Muscle of leg (tissue), 16 donors: ENCODE data around the gene ZDHHC4. TPM values are rescaled to one million over a fixed set of nuclear protein-coding genes. Genes with fewer than 3 reads are reported as not detected.
A peak's percentile ranks its signal among the peaks of the same experiment; 100 is the strongest.

Experiments
- DNase-seq: peaks from one replicate; pipeline ENCODE4 v3.0.0; 2013
- H3K27ac ChIP-seq: one replicate; pipeline ENCODE4 v1.5.1; 2013; ENCODE audit warnings: mild to moderate bottlenecking, low read length, control low read depth
- H3K27me3 ChIP-seq: one replicate; pipeline ENCODE4 v1.6.1; 2013; ENCODE audit warnings: low read length; ENCODE audit not compliant: control insufficient read depth, insufficient read depth
- H3K36me3 ChIP-seq: one replicate; pipeline ENCODE4 v1.6.1; 2013; ENCODE audit warnings: low read length; ENCODE audit not compliant: control insufficient read depth, insufficient read depth
- H3K4me1 ChIP-seq: one replicate; pipeline ENCODE4 v1.6.1; 2013; ENCODE audit warnings: low read length; ENCODE audit not compliant: control insufficient read depth, insufficient read depth
- H3K4me3 ChIP-seq: one replicate; pipeline ENCODE4 v1.5.1; 2013; ENCODE audit warnings: low read length, control low read depth
- H3K9me3 ChIP-seq: replicated peaks from 2 replicates; pipeline ENCODE4 v1.6.1; 2013; ENCODE audit warnings: low read depth, low read length; ENCODE audit not compliant: control insufficient read depth
- WGBS: methylation state at CpG from one replicate; pipeline ENCODE4 v1.1.5; 2013; ENCODE audit warnings: missing lambda C conversion rate; ENCODE audit not compliant: insufficient coverage; 5-methylcytosine and 5-hydroxymethylcytosine counted together
- long read RNA-seq, 11 donors: transcript quantifications; one replicate each; lab custom pipeline, GENCODE V29; 2026
- polyA plus RNA-seq, 8 donors: library from polyadenylated mRNA; unstranded; fragments of 120-200 nt; gene quantifications; one replicate each; pipeline versions ENCODE4 v1.2.1 to v1.2.3, GENCODE V29; 2013; ENCODE audit warnings: inconsistent platforms in 1 of 8, low replicate concordance in 1 of 8; ENCODE audit not compliant: insufficient read length in 8 of 8, insufficient read depth in 1 of 8
- total RNA-seq: library from RNA; stranded (reverse); fragments of 120-200 nt; gene quantifications from one replicate; pipeline ENCODE4 v1.2.4, GENCODE V29; 2013

ZDHHC4 gene
- 57.5 TPM for total RNA-seq
- 10 to 100 TPM; 37.0 to 50.4 (median 43.5) TPM for polyA plus RNA-seq
- long read RNA-seq, donor 1, transcript ZDHHC4-205 (8 exons, 1,552 nt), result major isoform, 5 of 22 reads
- long read RNA-seq, donor 1, transcript ZDHHC4-201 (8 exons, 1,259 nt), result major isoform, 5 of 22 reads
- long read RNA-seq, donor 1, partial matches to known transcripts, result 8 of 22 reads
- long read RNA-seq, donor 1, other reads (novel, unspliced or antisense), result 0 of 22 reads
- long read RNA-seq, donor 2, result 0 reads
- long read RNA-seq, donor 3, transcript ZDHHC4-201 (8 exons, 1,259 nt), result major isoform, 8 of 29 reads
- long read RNA-seq, donor 3, transcript ZDHHC4-205 (8 exons, 1,552 nt), result minor isoform, 5 of 29 reads
- long read RNA-seq, donor 3, transcript ZDHHC4-203 (9 exons, 1,461 nt), result minor isoform, 6 of 29 reads
- long read RNA-seq, donor 3, partial matches to known transcripts, result 6 of 29 reads
- long read RNA-seq, donor 3, other reads (novel, unspliced or antisense), result 0 of 29 reads
- long read RNA-seq, donor 4, transcript ZDHHC4-201 (8 exons, 1,259 nt), result major isoform, 5 of 12 reads
- long read RNA-seq, donor 4, partial matches to known transcripts, result 0 of 12 reads
- long read RNA-seq, donor 4, other reads (novel, unspliced or antisense), result 0 of 12 reads
- long read RNA-seq, donor 5, transcript ZDHHC4-205 (8 exons, 1,552 nt), result minor isoform, 7 of 38 reads
- long read RNA-seq, donor 5, transcript ZDHHC4-208 (2 exons, 718 nt), result minor isoform, 5 of 38 reads
- long read RNA-seq, donor 5, transcript ZDHHC4-201 (8 exons, 1,259 nt), result major isoform, 13 of 38 reads
- long read RNA-seq, donor 5, partial matches to known transcripts, result 8 of 38 reads
- long read RNA-seq, donor 5, other reads (novel, unspliced or antisense), result 0 of 38 reads
- long read RNA-seq, donor 6, transcript ZDHHC4-201 (8 exons, 1,259 nt), result major isoform, 11 of 77 reads
- long read RNA-seq, donor 6, transcript ZDHHC4-205 (8 exons, 1,552 nt), result minor isoform, 5 of 77 reads
- long read RNA-seq, donor 6, transcript ZDHHC4-203 (9 exons, 1,461 nt), result minor isoform, 6 of 77 reads
- long read RNA-seq, donor 6, partial matches to known transcripts, result 52 of 77 reads
- long read RNA-seq, donor 6, other reads (novel, unspliced or antisense), result 0 of 77 reads
- long read RNA-seq, donor 7, transcript ZDHHC4-201 (8 exons, 1,259 nt), result major isoform, 6 of 20 reads
- long read RNA-seq, donor 7, partial matches to known transcripts, result 5 of 20 reads
- long read RNA-seq, donor 7, other reads (novel, unspliced or antisense), result 0 of 20 reads
- long read RNA-seq, donor 8, transcript ZDHHC4-205 (8 exons, 1,552 nt), result major isoform, 5 of 20 reads
- long read RNA-seq, donor 8, transcript ZDHHC4-201 (8 exons, 1,259 nt), result major isoform, 5 of 20 reads
- long read RNA-seq, donor 8, partial matches to known transcripts, result 0 of 20 reads
- long read RNA-seq, donor 8, other reads (novel, unspliced or antisense), result 0 of 20 reads
- long read RNA-seq, donor 9, partial matches to known transcripts, result 13 of 25 reads
- long read RNA-seq, donor 9, other reads (novel, unspliced or antisense), result 0 of 25 reads
- long read RNA-seq, donor 10, transcript ZDHHC4-201 (8 exons, 1,259 nt), result major isoform, 9 of 26 reads
- long read RNA-seq, donor 10, transcript ZDHHC4-205 (8 exons, 1,552 nt), result minor isoform, 6 of 26 reads
- long read RNA-seq, donor 10, partial matches to known transcripts, result 8 of 26 reads
- long read RNA-seq, donor 10, other reads (novel, unspliced or antisense), result 0 of 26 reads
- long read RNA-seq, donor 11, partial matches to known transcripts, result 23 of 35 reads
- long read RNA-seq, donor 11, other reads (novel, unspliced or antisense), result 0 of 35 reads

DNA sequence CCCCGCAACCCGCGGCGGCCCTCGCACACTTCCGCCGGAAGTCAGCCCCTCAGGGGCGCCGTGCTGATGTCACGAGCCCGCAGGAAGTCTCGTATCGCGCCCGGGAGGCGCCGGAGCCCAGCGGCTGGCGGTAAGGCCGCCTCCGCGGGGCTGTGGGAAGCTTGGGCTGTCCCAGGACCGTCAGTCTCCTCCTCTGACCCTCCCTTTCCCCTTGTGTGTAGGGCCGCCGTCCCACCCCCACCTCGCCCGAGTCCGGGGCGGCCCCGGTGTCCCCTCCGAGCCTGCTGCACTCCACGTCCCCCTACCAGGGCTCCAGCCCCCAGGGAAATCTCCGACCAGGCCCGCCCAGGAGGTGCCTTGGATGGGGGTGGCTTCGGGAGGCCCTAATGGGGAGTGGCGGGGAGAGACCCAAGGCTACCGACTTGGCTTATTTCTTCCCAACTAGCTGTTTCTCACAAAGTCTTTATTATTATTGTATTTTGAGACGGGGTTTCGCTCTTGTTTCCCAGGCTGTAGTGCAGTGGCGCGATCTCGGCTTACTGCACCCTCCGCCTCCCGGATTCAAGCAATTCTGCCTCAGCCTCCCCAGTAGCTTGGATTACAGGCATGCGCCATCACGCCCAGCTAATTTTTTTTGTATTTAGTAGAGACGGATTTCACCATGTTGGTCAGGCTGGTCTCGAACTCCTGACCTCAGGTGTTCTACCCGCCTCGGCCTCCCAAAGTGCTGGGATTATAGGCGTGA lies at the start of gene ZDHHC4:
ZDHHC4 (plus strand) TSS at position 86 of the 745 bp plus-strand sequence. CDS start 3,108 bp downstream, outside the sequence.
- Histone ChIP-seq H3K4me3 (peak within 1 kb of the TSS; percentile 74), H3K27ac (peak within 1 kb of the TSS; percentile 96), H3K27me3 (no peaks in the 10 kb centered on the region), H3K36me3 (peaks cover 25% of the 10 kb centered on the region), H3K4me1 (peaks cover 14% of the 10 kb centered on the region), H3K9me3 (no peaks in the 10 kb centered on the region)
- peak; percentile 97 for DNase-seq
- WGBS, result 0% methylated on average over 23 of the region's 51 CpGs

DNA sequence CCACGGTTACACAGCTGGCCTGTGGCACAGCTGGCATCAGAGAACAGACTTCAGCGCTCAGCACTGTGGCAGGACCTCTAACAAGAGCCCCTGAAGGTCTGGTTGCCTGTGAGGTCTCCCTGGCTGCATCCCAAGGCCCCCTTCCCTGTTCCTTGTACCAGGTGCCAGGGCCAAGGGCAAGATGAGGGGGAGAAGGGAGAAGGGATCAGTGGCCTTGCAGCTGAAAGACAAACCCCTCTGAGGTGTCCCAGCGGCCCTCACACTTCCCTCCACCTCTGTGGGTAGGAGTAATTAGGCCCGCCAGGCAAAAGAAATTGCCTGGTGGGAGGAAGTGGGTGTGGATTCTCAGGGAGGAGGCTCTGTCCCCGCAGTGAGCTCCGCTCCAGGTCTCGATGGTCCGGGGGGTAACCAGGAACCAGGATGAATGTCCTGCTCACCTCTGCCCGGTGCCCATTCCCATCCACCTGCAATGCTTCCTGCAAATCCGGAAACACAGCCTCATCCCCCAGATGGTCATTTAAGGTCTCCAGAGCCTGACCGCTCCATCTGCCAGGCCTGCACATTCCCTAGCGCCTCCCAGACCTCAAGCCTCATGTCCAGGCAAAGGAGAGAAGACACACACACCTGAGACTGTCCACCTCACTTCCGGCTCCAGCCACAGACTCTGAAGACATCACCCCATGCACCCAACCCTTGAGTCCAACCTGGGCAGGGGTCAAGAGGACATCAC lies 48.7 kb upstream of the ZDHHC4 start:
- Histone ChIP-seq H3K4me1 (peaks cover 18% of the 10 kb centered on the region), H3K27me3 (peaks cover 74% of the 10 kb centered on the region), H3K27ac (no peak overlapping the region), H3K36me3 (no peaks in the 10 kb centered on the region), H3K4me3 (no peak overlapping the region), H3K9me3 (no peaks in the 10 kb centered on the region)
- DNase-seq, result no peak
- WGBS, result 69% methylated on average over 3 of the region's 13 CpGs

DNA sequence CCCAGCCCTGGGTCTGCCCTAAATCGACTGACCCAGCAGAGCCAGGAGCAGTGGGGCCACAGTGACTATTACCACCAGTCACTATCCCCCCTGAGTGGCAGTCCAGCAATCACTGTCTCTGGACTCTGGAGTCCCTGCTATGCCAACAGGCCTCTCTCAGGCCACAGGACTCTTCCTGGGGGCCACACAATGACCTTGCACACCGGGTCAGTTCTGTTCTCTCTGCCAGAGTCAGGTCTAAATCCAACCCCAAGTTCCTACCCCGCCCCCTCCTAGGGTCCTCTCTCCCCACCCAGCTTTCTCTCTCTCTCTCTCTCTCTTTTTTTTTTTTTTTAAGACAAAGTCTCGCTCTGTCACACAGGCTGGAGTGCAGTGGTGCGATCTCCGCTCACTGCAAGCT lies 47.6 kb upstream of the ZDHHC4 start:
- peaks cover 22% of the 10 kb centered on the region for H3K4me1 ChIP-seq
- no peaks in the 10 kb centered on the region for H3K36me3 ChIP-seq
- peaks cover 80% of the 10 kb centered on the region for H3K27me3 ChIP-seq
- no peak for DNase-seq
- H3K4me3 ChIP-seq, result no peak overlapping the region
- 61% methylated on average over 5 of the region's 6 CpGs for WGBS
- H3K27ac ChIP-seq, result no peak overlapping the region
- no peaks in the 10 kb centered on the region for H3K9me3 ChIP-seq

DNA sequence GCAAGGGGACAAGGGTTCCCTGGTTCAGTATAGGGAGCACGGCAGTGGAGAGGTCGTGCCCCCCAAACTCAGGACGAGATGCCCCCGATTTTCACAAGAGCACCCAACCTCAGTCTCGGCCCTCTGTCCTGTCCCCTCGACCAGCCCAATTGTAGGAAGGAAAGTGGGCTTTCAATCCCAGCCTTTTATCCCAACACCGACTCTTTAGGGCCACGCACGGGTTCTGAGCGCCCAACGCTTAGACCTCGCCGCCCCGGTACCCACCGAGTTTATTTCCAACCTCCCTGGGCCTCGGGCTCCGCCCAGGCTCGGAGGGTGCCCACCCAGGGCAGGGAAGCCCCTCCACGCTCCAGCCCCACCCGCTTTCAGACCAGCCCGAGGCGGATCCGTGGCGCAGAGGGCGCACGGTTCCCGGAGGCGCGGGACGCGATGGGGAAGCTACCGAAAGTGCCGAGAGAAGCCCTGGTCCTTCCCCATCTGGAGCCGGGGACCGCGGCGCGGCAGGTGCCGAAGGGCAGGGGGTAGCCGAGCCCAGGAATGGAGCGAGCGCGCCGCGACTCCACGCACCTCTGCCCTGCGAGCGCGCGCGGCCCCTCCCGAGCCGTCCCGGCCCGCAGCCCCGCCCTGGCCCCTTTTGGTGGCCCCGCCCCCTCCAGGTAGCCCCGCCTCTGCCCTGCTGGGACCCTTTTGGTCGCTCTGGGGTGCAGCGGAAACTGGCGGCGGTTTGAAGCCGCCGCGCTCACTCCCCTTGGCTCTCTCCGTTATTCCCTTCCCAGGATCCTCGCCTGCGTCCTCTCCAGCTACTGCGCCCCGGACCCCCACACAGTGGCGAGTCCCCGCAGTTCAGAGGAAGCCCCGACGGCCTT lies 46.4 kb upstream of the ZDHHC4 start:
- Histone ChIP-seq H3K9me3 (no peaks in the 10 kb centered on the region), H3K36me3 (no peaks in the 10 kb centered on the region), H3K4me1 (peaks cover 24% of the 10 kb centered on the region), H3K27me3 (peaks cover 85% of the 10 kb centered on the region), H3K27ac (no peak overlapping the region), H3K4me3 (peak overlapping the region; percentile 39)
- no peak for DNase-seq
- under 1% methylated on average over 67 of the region's 74 CpGs for WGBS

DNA sequence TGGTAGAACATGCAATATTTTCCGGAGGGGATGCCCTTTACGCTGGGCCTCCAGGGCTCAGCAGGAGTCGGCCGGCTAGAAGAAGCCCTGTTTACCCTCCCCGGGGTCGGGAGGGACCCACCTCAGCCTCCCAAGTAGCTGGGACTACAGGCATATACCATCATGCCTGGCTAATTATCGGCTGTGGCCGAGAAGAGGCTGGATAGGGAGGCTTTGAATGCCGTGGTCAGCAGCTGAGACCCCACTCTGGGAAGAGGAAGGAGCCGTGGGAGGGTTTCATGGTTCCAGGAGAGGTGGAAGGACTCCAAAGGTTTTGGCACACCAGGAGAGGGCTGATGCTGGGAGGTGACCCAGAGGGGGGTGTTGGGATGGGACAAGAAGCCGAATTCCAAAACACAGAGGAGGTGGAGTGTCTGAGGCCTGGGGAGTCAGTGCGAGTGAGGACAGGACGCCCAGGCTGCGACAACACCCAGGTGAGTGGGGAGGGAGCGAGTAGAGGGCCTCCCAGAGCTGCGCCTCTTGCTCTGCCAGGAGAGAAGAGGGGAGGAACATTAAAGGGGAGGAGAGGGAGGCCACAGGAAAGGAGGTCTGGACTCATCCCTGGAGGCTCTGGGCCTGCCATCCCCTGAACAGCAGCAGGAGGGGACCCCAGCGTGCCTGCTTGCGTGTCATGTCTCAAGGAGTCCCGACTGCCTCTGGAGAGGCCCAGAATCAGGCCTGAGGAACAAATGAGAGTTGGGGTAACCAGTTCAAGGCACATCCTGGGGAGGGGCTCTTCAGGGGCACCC lies 45.6 kb upstream of the ZDHHC4 start:
- H3K27me3 ChIP-seq, result peaks cover 86% of the 10 kb centered on the region
- no peak for DNase-seq
- H3K4me3 ChIP-seq, result no peak overlapping the region
- 17% methylated on average over 10 of the region's 19 CpGs for WGBS
- peaks cover 29% of the 10 kb centered on the region for H3K4me1 ChIP-seq
- no peak overlapping the region for H3K27ac ChIP-seq
- no peaks in the 10 kb centered on the region for H3K36me3 ChIP-seq
- H3K9me3 ChIP-seq, result no peaks in the 10 kb centered on the region

DNA sequence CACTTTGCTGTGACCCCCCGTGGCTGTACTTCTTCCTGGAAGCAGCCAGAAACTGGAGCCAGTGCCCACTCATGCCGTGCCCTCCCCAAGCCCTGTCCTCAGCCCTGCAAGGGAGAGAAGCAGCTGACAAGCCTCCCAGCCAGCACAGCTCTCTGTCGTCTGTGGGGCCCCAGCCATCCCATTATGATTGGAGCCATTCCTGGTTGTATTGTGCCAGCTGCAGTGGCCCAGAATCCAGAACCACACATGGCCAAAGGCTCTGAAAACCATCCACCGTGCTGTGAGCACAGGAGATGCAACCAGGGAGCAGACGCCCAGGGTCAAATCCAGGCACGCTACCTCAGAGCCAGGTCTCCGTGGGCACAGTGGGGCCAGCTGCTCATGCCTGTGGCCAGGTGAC lies 44.7 kb upstream of the ZDHHC4 start:
- 52% methylated on average over 6 of the region's 7 CpGs for WGBS
- Histone ChIP-seq H3K9me3 (no peaks in the 10 kb centered on the region), H3K4me3 (no peak overlapping the region), H3K4me1 (peaks cover 23% of the 10 kb centered on the region), H3K27ac (no peak overlapping the region), H3K27me3 (peaks cover 85% of the 10 kb centered on the region), H3K36me3 (no peaks in the 10 kb centered on the region)
- DNase-seq, result no peak

DNA sequence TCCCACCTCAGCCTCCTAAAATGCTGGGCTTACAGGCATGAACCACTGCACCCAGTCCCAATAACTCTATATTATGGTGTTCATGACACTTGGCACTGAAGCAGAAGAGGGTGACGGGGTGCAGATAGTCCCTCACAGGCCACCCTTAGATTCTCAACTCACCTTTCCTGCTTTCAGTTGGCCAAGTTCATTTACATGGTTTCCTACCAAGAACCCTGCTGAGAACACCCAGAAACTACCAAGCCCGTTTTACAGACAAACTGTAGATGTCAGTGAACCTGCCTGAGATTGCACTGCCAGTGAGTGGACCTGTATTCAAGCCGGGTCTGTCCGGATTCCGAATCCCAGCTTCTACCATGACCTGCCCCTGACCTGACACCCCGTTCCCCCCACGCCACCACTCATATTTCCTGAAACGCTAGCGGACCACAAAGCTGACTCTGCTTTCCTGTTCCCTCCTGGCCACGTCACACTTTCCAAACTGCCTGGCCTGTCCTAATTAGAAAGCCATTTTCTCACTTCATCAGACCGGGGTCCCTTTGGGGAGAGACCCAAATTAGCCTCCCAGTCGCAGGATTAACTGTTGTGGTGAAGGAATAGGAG lies 43.3 kb upstream of the ZDHHC4 start:
- H3K36me3 ChIP-seq, result no peaks in the 10 kb centered on the region
- no peak overlapping the region for H3K27ac ChIP-seq
- H3K4me1 ChIP-seq, result peaks cover 23% of the 10 kb centered on the region
- no peak overlapping the region for H3K4me3 ChIP-seq
- H3K9me3 ChIP-seq, result no peaks in the 10 kb centered on the region
- no peak for DNase-seq
- peaks cover 74% of the 10 kb centered on the region for H3K27me3 ChIP-seq
- WGBS, result 30% methylated on average over 9 of the region's 12 CpGs
